GM18951 (cell line): ENCODE measurements around the gene GPX3.

Source experiments
- POLR2A ChIP-seq: IDR thresholded peaks from 4 replicates; pipeline ENCODE4 v1.6.1; 2011; ENCODE audit warnings: mild to moderate bottlenecking; ENCODE audit not compliant: insufficient read length, insufficient read depth; ENCODE audit errors: extremely low read depth
- in situ Hi-C: fragments of 300-500 bp; cut with MboI; formaldehyde crosslinking; loops from one replicate; pipeline ENCODE4 v1.12.0; 2022; ENCODE audit warnings: low sequenced_read_pairs, mixed read lengths, inconsistent platforms; ENCODE audit not compliant: unreplicated experiment

GPX3 gene

GRCh38 chr5:151031554-151031953, 11.2 kb downstream of the GPX3 start:
- TF ChIP-seq POLR2A, result no peak
- in situ Hi-C loops, result no loop called here

- in situ Hi-C loops, result no loop called here
- no peak for TF ChIP-seq POLR2A
Observed at GRCh38 chr5:151033217-151033934, 13.0 kb downstream of the GPX3 start.

- in situ Hi-C loops, result no loop called here
- TF ChIP-seq POLR2A, result no peak
Observed at GRCh38 chr5:151034422-151035379, 14.3 kb downstream of the GPX3 start.

- no peak for TF ChIP-seq POLR2A
- in situ Hi-C loops, result no loop called here
Observed at GRCh38 chr5:151036556-151036955, 16.2 kb downstream of the GPX3 start.

- no peak for TF ChIP-seq POLR2A
- in situ Hi-C loops, result no loop called here
Observed at GRCh38 chr5:151037561-151038411, 17.4 kb downstream of the GPX3 start.

GRCh38 chr5:151038412-151038745, 18.0 kb downstream of the GPX3 start:
- TF ChIP-seq POLR2A, result no peak
- in situ Hi-C loops, result no loop called here

GRCh38 chr5:151038801-151039238, 18.4 kb downstream of the GPX3 start:
- in situ Hi-C loops, result no loop called here
- peak; percentile 16 for TF ChIP-seq POLR2A

- TF ChIP-seq POLR2A, result no peak
- in situ Hi-C loops, result no loop called here
Observed at GRCh38 chr5:151039665-151040064, 19.3 kb downstream of the GPX3 start.

GRCh38 chr5:151040211-151040747, 19.9 kb downstream of the GPX3 start:
- no peak for TF ChIP-seq POLR2A
- in situ Hi-C loops, result no loop called here

GRCh38 chr5:151041577-151042268, 21.3 kb downstream of the GPX3 start:
- in situ Hi-C loops, result no loop called here
- no peak for TF ChIP-seq POLR2A

GRCh38 chr5:151042453-151043093, 22.2 kb downstream of the GPX3 start:
- in situ Hi-C loops, result no loop called here
- no peak for TF ChIP-seq POLR2A

GRCh38 chr5:151047814-151048425, 27.5 kb downstream of the GPX3 start:
- no peak for TF ChIP-seq POLR2A
- in situ Hi-C loops, result no loop called here

- in situ Hi-C loops, result no loop called here
- TF ChIP-seq POLR2A, result no peak
Observed at GRCh38 chr5:151048526-151048925, 28.1 kb downstream of the GPX3 start.
